ENCODE data around the gene GH2. TPM values are rescaled to one million over a fixed set of nuclear protein-coding genes. Genes with fewer than 3 reads are reported as not detected.
"Not testable (repeated sequence)": the region's sequence is repeated elsewhere in the genome, so short reads cannot be mapped to it uniquely, and the experiment has no call there.

Gene GH2
- total RNA-seq, 2 donors from 2014 or later, result not detected

GRCh38 chr17:63850401-63850800 lies 31.3 kb downstream of the GH2 start:
- no peak for DNase-seq
- H3K4me3 Mint-ChIP-seq, result no peak overlapping the region

DNA sequence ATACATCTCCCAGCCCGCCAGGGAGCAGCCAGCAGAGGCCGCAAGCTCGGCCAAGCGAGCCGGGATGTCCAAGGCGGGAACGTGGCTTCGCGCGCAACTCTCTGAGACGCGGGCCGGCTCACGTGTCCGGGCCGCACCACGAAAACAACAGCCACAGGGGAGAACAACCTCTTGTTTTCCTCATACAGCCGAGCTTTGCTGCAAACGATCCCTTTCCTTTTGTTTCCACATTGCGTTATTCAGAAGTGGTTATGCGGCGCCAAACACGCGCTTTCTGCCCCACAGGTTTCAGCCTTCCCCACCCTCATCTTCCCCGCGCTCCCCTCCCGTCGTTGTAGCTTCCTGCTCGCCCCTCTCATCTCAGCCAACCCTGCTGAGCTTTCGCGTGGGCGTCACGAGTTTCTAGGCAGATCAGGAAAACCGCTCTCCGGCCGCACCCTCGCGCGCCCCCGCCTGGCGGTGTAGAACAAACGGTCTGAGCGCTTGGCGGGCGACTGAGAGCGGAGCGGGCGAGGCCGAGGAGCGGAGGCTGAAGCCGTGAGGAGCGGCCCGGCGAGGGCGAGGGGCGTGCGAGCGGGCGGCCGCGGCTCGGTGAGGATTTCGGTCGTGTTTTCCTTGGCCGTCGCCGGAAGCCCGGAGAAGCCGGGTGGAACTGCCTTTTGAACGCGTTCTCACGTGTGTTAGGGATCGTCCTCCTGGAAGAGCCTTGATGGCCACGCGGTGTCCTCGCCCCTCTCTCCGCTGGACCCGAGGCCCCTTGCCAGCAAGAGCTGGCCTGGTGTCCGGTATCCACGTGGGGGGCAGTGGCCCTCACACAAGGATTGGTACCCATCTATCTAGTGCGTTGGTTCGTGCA lies 32.7 kb downstream of the GH2 start:
- Mint-ChIP-seq H3K36me3 (ENCODE audit: insufficient read depth in 2 of 2) (peaks cover 5 to 8% of the 10 kb centered on the region in 2 donors), H3K4me1 (ENCODE audit: low read depth) (peaks cover 22% of the 10 kb centered on the region), H3K4me3 (peak overlapping the region; percentile 62 to 85), H3K9me3 (peaks cover 3 to 5% of the 10 kb centered on the region in 2 donors), H3K27ac (peak overlapping the region; percentile 87), H3K27me3 (ENCODE audit: low read depth) (no peaks in the 10 kb centered on the region)
- ATAC-seq (replicated peaks in 1 of 2) (peak; percentile 95), DNase-seq (peak; percentile 98 to 99)

More at GRCh38 chr17:63850401-63850800, 31.3 kb downstream of the GH2 start:
- Mint-ChIP-seq H3K27me3 (ENCODE audit: low read depth) (no peaks in the 10 kb centered on the region), H3K4me1 (ENCODE audit: low read depth) (peaks cover 18% of the 10 kb centered on the region), H3K36me3 (ENCODE audit: insufficient read depth in 2 of 2) (peaks cover 5 to 8% of the 10 kb centered on the region in 2 donors), H3K9me3 (peaks cover 3 to 5% of the 10 kb centered on the region in 2 donors), H3K27ac (no peak overlapping the region)
- ATAC-seq (replicated peaks in 1 of 2), result no peak

- H3K4me3 Mint-ChIP-seq, result peak overlapping the region; percentile 28 to 85
- ATAC-seq (replicated peaks in 1 of 2) (no peak), DNase-seq (no peak)
- peaks cover 32% of the 10 kb centered on the region for H3K4me1 Mint-ChIP-seq (ENCODE audit: low read depth)
- peaks cover 5 to 8% of the 10 kb centered on the region in 2 donors for H3K36me3 Mint-ChIP-seq (ENCODE audit: insufficient read depth in 2 of 2)
- peaks cover 3 to 5% of the 10 kb centered on the region in 2 donors for H3K9me3 Mint-ChIP-seq
- no peak overlapping the region for H3K27ac Mint-ChIP-seq
- no peaks in the 10 kb centered on the region for H3K27me3 Mint-ChIP-seq (ENCODE audit: low read depth)
Measured at GRCh38 chr17:63847525-63848249, 34.1 kb downstream of the GH2 start.

DNA sequence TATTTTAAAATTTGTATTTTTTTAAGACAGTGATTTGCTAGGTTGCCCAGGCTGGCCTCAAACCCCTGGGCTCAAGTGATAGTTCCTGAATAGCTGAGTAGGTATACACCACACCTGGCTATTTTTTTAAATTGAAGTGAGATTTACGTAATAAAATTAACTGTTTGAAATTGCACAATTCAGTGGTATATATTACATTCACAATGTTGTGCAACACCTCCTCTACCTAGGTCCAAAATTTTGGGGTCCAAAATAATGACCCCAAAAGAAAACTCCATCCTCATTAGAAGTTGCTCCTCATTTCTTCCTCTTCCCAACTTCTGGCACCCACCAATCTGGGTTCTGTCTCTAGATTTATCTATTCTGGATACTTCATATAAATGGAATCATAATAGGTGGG lies 36.2 kb downstream of the GH2 start:
- peaks cover 41% of the 10 kb centered on the region for H3K4me1 Mint-ChIP-seq (ENCODE audit: low read depth)
- no peak for DNase-seq
- no peak for ATAC-seq (replicated peaks in 1 of 2)
- peak overlapping the region in 1 of 2 donors; percentile 3 for H3K4me3 Mint-ChIP-seq
- H3K27me3 Mint-ChIP-seq (ENCODE audit: low read depth), result no peaks in the 10 kb centered on the region
- peaks cover 6 to 11% of the 10 kb centered on the region in 2 donors for H3K36me3 Mint-ChIP-seq (ENCODE audit: insufficient read depth in 2 of 2)
- H3K9me3 Mint-ChIP-seq, result peaks cover 3 to 5% of the 10 kb centered on the region in 2 donors
- no peak overlapping the region for H3K27ac Mint-ChIP-seq

GRCh38 chr17:63843910-63844677 lies 37.6 kb downstream of the GH2 start:
- peaks cover 3 to 5% of the 10 kb centered on the region in 2 donors for H3K9me3 Mint-ChIP-seq
- no peaks in the 10 kb centered on the region for H3K27me3 Mint-ChIP-seq (ENCODE audit: low read depth)
- H3K27ac Mint-ChIP-seq, result peak overlapping the region; percentile 95
- H3K4me1 Mint-ChIP-seq (ENCODE audit: low read depth), result peaks cover 50% of the 10 kb centered on the region
- DNase-seq, result no peak
- peaks cover 6 to 11% of the 10 kb centered on the region in 2 donors for H3K36me3 Mint-ChIP-seq (ENCODE audit: insufficient read depth in 2 of 2)
- peak overlapping the region; percentile 90 to 93 for H3K4me3 Mint-ChIP-seq
- no peak for ATAC-seq (replicated peaks in 1 of 2)

DNA sequence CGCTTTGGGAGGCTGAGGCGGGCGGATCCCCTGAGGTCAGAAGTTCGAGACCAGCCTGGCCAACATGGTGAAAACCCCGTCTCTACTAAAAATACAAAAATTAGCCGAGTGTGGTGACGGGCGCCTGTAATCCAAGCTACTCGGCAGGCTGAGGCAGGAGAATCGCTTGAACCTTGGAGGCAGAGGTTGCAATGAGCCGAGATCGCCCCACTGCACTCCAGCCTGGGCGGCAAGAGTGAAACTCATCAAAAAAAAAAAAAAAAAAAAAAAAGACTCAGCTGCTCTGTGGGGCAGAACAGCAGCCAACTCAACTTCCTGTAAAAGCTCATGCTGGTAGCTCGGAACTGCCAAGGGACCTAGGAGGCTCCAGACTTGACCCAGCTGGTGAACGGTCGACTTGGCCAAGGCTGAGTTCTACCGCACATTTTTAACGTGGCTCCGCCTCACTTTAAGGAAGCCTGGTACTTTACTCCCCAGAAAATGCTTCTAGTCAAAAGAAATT lies 38.3 kb downstream of the GH2 start:
- H3K36me3 Mint-ChIP-seq (ENCODE audit: insufficient read depth in 2 of 2), result peaks cover 6 to 11% of the 10 kb centered on the region in 2 donors
- peaks cover 50% of the 10 kb centered on the region for H3K4me1 Mint-ChIP-seq (ENCODE audit: low read depth)
- ATAC-seq (replicated peaks in 1 of 2) (peak; percentile 23 to 26), DNase-seq (peak; percentile 41 to 43)
- not testable (repeated sequence) for H3K27me3 Mint-ChIP-seq (ENCODE audit: low read depth); H3K9me3 Mint-ChIP-seq
- peak overlapping the region; percentile 95 for H3K27ac Mint-ChIP-seq
- H3K4me3 Mint-ChIP-seq, result peak overlapping the region; percentile 90 to 93

GRCh38 chr17:63842540-63843386 lies 39.0 kb downstream of the GH2 start, which contains the start of gene SMARCD2:
SMARCD2 (minus strand) TSS chr17:63842685; CDS start chr17:63842674, 11 bp downstream.
- peak within 1 kb of the TSS; percentile 96 for H3K27ac Mint-ChIP-seq
- peaks cover 43% of the 10 kb centered on the region for H3K4me1 Mint-ChIP-seq (ENCODE audit: low read depth)
- H3K36me3 Mint-ChIP-seq (ENCODE audit: insufficient read depth in 2 of 2), result peaks cover 2 to 5% of the 10 kb centered on the region in 2 donors
- H3K4me3 Mint-ChIP-seq, result peak within 1 kb of the TSS; percentile 97 to 99
- DNase-seq (peak; percentile 99), ATAC-seq (replicated peaks in 1 of 2) (peak; percentile 89)
- no peaks in the 10 kb centered on the region for H3K9me3 Mint-ChIP-seq
- no peaks in the 10 kb centered on the region for H3K27me3 Mint-ChIP-seq (ENCODE audit: low read depth)

DNA sequence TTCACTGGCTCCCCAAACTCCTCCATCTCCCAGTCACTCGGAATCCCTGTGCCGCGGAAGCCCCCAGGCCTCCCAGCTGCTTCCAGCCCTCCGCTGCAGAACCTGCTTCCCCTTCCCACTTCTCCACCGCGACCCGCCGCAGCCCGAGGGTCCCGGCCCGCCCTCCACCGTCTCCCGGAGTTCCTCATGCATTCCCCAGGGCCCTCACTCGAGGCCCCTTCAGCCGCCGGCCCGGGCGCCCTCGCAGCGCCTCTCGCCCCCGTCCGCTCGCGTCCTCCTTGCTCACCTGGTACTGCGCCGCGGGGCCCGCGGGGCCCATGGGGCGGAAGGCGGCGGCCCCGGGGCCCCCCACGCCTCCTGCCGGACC lies 39.6 kb downstream of the GH2 start:
- Mint-ChIP-seq H3K9me3 (no peaks in the 10 kb centered on the region), H3K4me3 (peak overlapping the region; percentile 97 to 99), H3K27ac (peak overlapping the region; percentile 96), H3K27me3 (ENCODE audit: low read depth) (no peaks in the 10 kb centered on the region), H3K4me1 (ENCODE audit: low read depth) (peaks cover 41% of the 10 kb centered on the region), H3K36me3 (ENCODE audit: insufficient read depth in 2 of 2) (peaks cover 3 to 4% of the 10 kb centered on the region in 2 donors)
- peak; percentile 35 to 49 for ATAC-seq (replicated peaks in 1 of 2)
- no peak for DNase-seq

GRCh38 chr17:63841350-63842172 lies 40.2 kb downstream of the GH2 start:
- ATAC-seq (replicated peaks in 1 of 2) (no peak), DNase-seq (peak in 1 of 2 donors; percentile 27)
- H3K27ac Mint-ChIP-seq, result peak overlapping the region; percentile 96
- peaks cover 4 to 7% of the 10 kb centered on the region in 2 donors for H3K36me3 Mint-ChIP-seq (ENCODE audit: insufficient read depth in 2 of 2)
- H3K4me1 Mint-ChIP-seq (ENCODE audit: low read depth), result peaks cover 41% of the 10 kb centered on the region
- no peaks in the 10 kb centered on the region for H3K9me3 Mint-ChIP-seq
- H3K27me3 Mint-ChIP-seq (ENCODE audit: low read depth), result no peaks in the 10 kb centered on the region
- H3K4me3 Mint-ChIP-seq, result peak overlapping the region; percentile 97 to 99

GRCh38 chr17:63840591-63841349 lies 41.0 kb downstream of the GH2 start:
- H3K27ac Mint-ChIP-seq, result peak overlapping the region; percentile 88
- H3K4me1 Mint-ChIP-seq (ENCODE audit: low read depth), result peaks cover 43% of the 10 kb centered on the region
- H3K9me3 Mint-ChIP-seq, result no peaks in the 10 kb centered on the region

More at GRCh38 chr17:63840591-63841349, 41.0 kb downstream of the GH2 start:
- no peak for DNase-seq
- Mint-ChIP-seq H3K4me3 (peak overlapping the region; percentile 97 to 99), H3K36me3 (ENCODE audit: insufficient read depth in 2 of 2) (peaks cover 4 to 9% of the 10 kb centered on the region in 2 donors), H3K27me3 (ENCODE audit: low read depth) (no peaks in the 10 kb centered on the region)
- ATAC-seq (replicated peaks in 1 of 2), result no peak
